K562 treated with DMSO at 1 percent for 24 hours (cell line): ENCODE results near the gene RGL1. TPM values are rescaled to one million over a fixed set of nuclear protein-coding genes. Genes with fewer than 3 reads are reported as not detected.

ENCODE experiments used
- total RNA-seq: library from RNA; unstranded; fragments of 300-600 nt; gene quantifications from 2 replicates; pipeline ENCODE4 v1.2.3, GENCODE V29; 2022; ENCODE audit warnings: low read depth; ENCODE audit not compliant: insufficient read depth

Gene RGL1
- 0.05 TPM in 1 of 2 replicates, not detected in the other for total RNA-seq

DNA sequence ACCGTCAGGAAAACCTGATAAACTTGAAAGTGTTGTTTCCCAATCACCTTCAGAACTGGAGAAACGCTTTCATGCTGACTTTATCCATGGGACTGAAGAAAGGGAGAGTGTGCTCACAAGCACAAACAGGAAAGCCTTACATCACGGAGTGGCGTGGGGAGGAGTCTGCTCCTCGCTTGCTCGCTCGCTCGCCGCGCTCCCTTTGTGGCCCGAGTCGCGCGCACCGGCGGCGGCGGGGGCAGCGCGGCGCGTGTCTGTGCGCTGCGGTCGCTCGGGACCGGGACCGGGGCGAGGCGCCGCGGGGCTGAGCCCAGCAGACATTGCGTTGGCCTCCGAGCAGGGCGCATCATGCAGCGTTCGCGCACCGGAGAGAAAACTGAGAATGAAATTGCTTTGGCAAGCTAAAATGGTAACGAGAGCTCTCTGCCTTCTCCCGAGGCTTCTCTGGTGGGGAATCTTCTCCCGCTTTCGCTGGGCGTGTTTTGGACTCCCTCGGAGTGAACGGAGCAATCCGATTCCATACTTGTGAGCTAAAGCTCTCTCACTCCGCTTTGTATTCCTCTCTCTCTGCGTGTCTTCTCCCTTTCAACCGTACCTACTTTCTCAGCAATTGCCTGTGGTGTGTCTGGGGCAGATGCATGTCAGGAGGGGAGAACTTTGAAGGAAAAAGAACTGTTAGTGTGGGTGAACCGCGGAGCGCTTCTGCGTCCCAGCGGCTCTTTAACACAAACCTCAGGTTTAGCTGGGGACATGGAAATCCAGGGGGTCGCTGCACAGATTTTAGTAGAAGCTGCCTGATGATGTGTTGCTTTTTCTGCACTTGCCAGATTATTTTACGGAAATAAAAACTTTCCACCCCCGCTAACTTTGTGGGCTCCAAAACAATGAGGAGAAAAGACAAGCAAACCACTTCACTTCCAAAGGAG is at the start of gene RGL1:
TSS of gene RGL1 (plus strand) at position 205 of the 926 bp plus-strand sequence. CDS start at position 383, 178 bp downstream.

Other genes with a start within 250 kb of the RGL1 start
- 0.47 and 0.93 TPM in 2 replicates for gene NCF2, start 214.7 kb upstream of the RGL1 start, total RNA-seq
- gene ARPC5, start 169.3 kb upstream of the RGL1 start, total RNA-seq = 141 and 159 TPM in 2 replicates
- gene APOBEC4, start 151.8 kb upstream of the RGL1 start, total RNA-seq = not detected in 2 replicates
- gene COLGALT2, start 232.6 kb downstream of the RGL1 start, total RNA-seq = 14.7 and 16.0 TPM in 2 replicates
- 45.0 and 47.1 TPM in 2 replicates for gene TSEN15, start 246.6 kb downstream of the RGL1 start, total RNA-seq